ENCODE data around the gene CAMK2N2.

CAMK2N2 gene

DNA sequence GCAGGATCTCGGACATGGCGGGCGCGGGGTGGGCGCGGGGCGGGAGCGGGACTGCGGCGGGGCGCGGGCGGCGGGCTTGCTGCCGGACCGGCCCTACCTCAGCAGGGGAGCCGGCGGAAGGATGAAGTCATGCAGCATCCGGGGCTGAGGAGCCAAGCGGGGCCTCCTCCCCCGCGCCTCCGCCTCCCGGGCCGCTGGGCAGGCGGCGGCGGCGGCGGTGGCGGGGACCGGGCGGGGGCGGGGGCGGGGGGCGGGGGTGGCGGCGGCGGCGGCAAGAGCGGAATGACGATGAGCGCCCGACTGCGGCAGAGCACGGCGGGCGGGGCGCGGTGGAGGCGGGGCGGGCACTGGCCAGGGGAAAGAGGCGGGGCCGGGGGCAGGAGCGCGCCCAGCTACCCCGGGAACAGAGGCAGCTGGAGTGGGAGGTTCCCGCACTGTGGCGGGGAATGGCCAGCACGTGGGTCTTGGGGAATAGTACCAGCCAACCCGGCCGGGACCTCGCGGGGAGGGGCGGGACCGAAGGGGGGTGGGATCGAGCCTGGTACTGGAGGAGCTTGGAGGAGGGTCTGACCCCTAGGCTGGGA lies at the start of gene CAMK2N2:
TSS of gene CAMK2N2 (minus strand) at position 284 of the 584 bp plus-strand sequence. CDS start at position 16, 268 bp downstream.
- Histone ChIP-seq H3K27ac (ENCODE audit: low read depth, low read length) (no peak within 1 kb of the TSS), H3K36me3 (ENCODE audit: control insufficient read depth in 1 of 2, insufficient read depth in 2 of 2, low read length in 2 of 2) (no peaks in the 10 kb centered on the region), H3K27me3 (ENCODE audit: control insufficient read depth in 1 of 2, insufficient read depth in 2 of 2, low read length in 2 of 2) (peaks cover 29 to 30% of the 10 kb centered on the region in 2 donors), H3K9ac (ENCODE audit: low read depth in 1 of 2, low read length in 2 of 2) (no peak within 1 kb of the TSS), H3K4me1 (ENCODE audit: control insufficient read depth in 1 of 2, insufficient read depth in 2 of 2, low read length in 2 of 2) (peaks cover 10 to 21% of the 10 kb centered on the region in 2 donors), H3K4me3 (ENCODE audit: low read depth in 1 of 2, low read length in 2 of 2) (peak within 1 kb of the TSS; percentile 42 to 54), H3K9me3 (ENCODE audit: control insufficient read depth in 1 of 2, low read length in 2 of 2) (no peaks in the 10 kb centered on the region)

GRCh38 chr3:184308744-184309143 lies 47.4 kb upstream of the CAMK2N2 start:
- H3K9me3 ChIP-seq (ENCODE audit: control insufficient read depth in 1 of 2, low read length in 2 of 2) = no peaks in the 10 kb centered on the region
- peaks cover 28 to 47% of the 10 kb centered on the region in 2 donors for H3K36me3 ChIP-seq (ENCODE audit: control insufficient read depth in 1 of 2, insufficient read depth in 2 of 2, low read length in 2 of 2)
- no peaks in the 10 kb centered on the region for H3K27me3 ChIP-seq (ENCODE audit: control insufficient read depth in 1 of 2, insufficient read depth in 2 of 2, low read length in 2 of 2)
- H3K27ac ChIP-seq (ENCODE audit: low read depth, low read length) = no peak overlapping the region
- H3K4me3 ChIP-seq (ENCODE audit: low read depth in 1 of 2, low read length in 2 of 2) = no peak overlapping the region
- no peak overlapping the region for H3K9ac ChIP-seq (ENCODE audit: low read depth in 1 of 2, low read length in 2 of 2)
- H3K4me1 ChIP-seq (ENCODE audit: control insufficient read depth in 1 of 2, insufficient read depth in 2 of 2, low read length in 2 of 2) = peaks cover 0 to 9% of the 10 kb centered on the region in 2 donors

DNA sequence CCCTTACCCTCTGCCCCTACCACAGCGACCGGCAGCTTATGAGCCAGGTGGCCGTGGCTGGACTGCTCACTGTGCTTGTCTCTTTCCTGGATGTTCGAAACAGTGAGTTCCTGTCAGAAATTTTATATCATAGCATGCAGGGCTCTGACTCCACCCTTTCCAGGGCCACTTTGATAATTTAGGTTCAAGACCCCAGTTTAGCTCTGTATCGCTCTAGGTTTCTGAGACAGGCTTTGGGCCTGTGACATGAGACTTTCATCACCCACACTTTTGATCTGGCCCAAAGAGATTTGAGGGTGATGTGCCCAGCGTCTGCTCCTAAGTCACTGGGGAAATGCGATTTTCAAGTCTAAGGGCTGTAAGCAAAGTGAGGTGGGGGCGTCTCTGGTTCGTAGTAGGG lies 46.6 kb upstream of the CAMK2N2 start:
- no peaks in the 10 kb centered on the region for H3K9me3 ChIP-seq (ENCODE audit: control insufficient read depth in 1 of 2, low read length in 2 of 2)
- H3K4me1 ChIP-seq (ENCODE audit: control insufficient read depth in 1 of 2, insufficient read depth in 2 of 2, low read length in 2 of 2) = peaks cover 0 to 9% of the 10 kb centered on the region in 2 donors
- H3K27me3 ChIP-seq (ENCODE audit: control insufficient read depth in 1 of 2, insufficient read depth in 2 of 2, low read length in 2 of 2) = no peaks in the 10 kb centered on the region
- H3K27ac ChIP-seq (ENCODE audit: low read depth, low read length) = no peak overlapping the region
- H3K4me3 ChIP-seq (ENCODE audit: low read depth in 1 of 2, low read length in 2 of 2) = no peak overlapping the region
- no peak overlapping the region for H3K9ac ChIP-seq (ENCODE audit: low read depth in 1 of 2, low read length in 2 of 2)
- peaks cover 36 to 55% of the 10 kb centered on the region in 2 donors for H3K36me3 ChIP-seq (ENCODE audit: control insufficient read depth in 1 of 2, insufficient read depth in 2 of 2, low read length in 2 of 2)

DNA sequence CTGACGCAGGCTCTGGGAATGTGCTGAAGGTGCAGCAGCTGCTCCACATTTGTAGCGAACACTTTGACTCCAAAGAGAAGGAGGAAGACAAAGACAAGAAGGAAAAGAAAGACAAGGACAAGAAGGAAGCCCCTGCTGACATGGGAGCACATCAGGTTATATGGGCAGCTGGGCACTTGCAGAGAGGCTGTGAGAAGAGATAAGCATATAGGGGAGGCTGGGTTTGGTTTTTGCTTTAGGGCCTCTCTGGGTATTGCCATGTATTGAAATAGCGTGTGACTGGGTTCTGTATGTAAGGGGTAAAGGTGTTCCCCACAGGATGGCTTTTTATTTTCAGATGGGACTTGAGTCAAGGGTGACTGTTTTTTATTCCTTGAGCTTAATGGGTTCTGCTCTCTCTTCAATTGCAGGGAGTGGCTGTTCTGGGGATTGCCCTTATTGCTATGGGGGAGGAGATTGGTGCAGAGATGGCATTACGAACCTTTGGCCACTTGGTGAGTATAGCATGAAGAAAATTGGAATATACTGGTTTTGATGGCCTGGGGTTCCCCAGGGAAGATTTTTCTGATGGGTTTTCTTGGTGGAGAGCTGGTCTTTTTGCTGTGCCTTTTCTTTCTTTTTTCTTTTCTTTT lies 45.1 kb upstream of the CAMK2N2 start:
- no peak overlapping the region for H3K9ac ChIP-seq (ENCODE audit: low read depth in 1 of 2, low read length in 2 of 2)
- peaks cover 0 to 9% of the 10 kb centered on the region in 2 donors for H3K4me1 ChIP-seq (ENCODE audit: control insufficient read depth in 1 of 2, insufficient read depth in 2 of 2, low read length in 2 of 2)
- H3K27ac ChIP-seq (ENCODE audit: low read depth, low read length) = no peak overlapping the region
- no peaks in the 10 kb centered on the region for H3K27me3 ChIP-seq (ENCODE audit: control insufficient read depth in 1 of 2, insufficient read depth in 2 of 2, low read length in 2 of 2)
- no peaks in the 10 kb centered on the region for H3K9me3 ChIP-seq (ENCODE audit: control insufficient read depth in 1 of 2, low read length in 2 of 2)
- H3K36me3 ChIP-seq (ENCODE audit: control insufficient read depth in 1 of 2, insufficient read depth in 2 of 2, low read length in 2 of 2) = peaks cover 49 to 70% of the 10 kb centered on the region in 2 donors
- no peak overlapping the region for H3K4me3 ChIP-seq (ENCODE audit: low read depth in 1 of 2, low read length in 2 of 2)

DNA sequence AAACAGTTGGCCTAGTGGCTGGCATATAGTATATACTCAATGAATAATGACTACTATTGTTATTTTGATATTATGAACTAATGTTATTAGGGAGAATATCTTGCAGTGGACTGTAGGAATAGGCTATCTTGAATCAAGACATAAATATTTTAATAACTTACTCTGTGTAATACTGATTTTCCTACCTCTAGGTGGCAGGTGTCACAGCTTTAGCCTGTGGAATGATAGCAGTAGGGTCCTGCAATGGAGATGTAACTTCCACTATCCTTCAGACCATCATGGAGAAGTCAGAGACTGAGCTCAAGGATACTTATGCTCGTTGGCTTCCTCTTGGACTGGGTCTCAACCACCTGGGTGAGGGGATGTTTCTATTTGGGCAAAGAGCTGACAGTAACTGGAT lies 44.2 kb upstream of the CAMK2N2 start:
- Histone ChIP-seq H3K4me1 (ENCODE audit: control insufficient read depth in 1 of 2, insufficient read depth in 2 of 2, low read length in 2 of 2) (peaks cover 2 to 9% of the 10 kb centered on the region in 2 donors), H3K9me3 (ENCODE audit: control insufficient read depth in 1 of 2, low read length in 2 of 2) (no peaks in the 10 kb centered on the region), H3K4me3 (ENCODE audit: low read depth in 1 of 2, low read length in 2 of 2) (no peak overlapping the region), H3K27me3 (ENCODE audit: control insufficient read depth in 1 of 2, insufficient read depth in 2 of 2, low read length in 2 of 2) (no peaks in the 10 kb centered on the region), H3K9ac (ENCODE audit: low read depth in 1 of 2, low read length in 2 of 2) (no peak overlapping the region), H3K27ac (ENCODE audit: low read depth, low read length) (no peak overlapping the region), H3K36me3 (ENCODE audit: control insufficient read depth in 1 of 2, insufficient read depth in 2 of 2, low read length in 2 of 2) (peaks cover 52 to 75% of the 10 kb centered on the region in 2 donors)

GRCh38 chr3:184300378-184300720 lies 39.0 kb upstream of the CAMK2N2 start:
- Histone ChIP-seq H3K9ac (ENCODE audit: low read depth in 1 of 2, low read length in 2 of 2) (peak overlapping the region in 1 of 2 donors; percentile 75), H3K27ac (ENCODE audit: low read depth, low read length) (no peak overlapping the region), H3K36me3 (ENCODE audit: control insufficient read depth in 1 of 2, insufficient read depth in 2 of 2, low read length in 2 of 2) (peaks cover 31 to 47% of the 10 kb centered on the region in 2 donors), H3K4me3 (ENCODE audit: low read depth in 1 of 2, low read length in 2 of 2) (peak overlapping the region; percentile 83 to 86), H3K27me3 (ENCODE audit: control insufficient read depth in 1 of 2, insufficient read depth in 2 of 2, low read length in 2 of 2) (no peaks in the 10 kb centered on the region), H3K4me1 (ENCODE audit: control insufficient read depth in 1 of 2, insufficient read depth in 2 of 2, low read length in 2 of 2) (peaks cover 12 to 13% of the 10 kb centered on the region in 2 donors), H3K9me3 (ENCODE audit: control insufficient read depth in 1 of 2, low read length in 2 of 2) (no peaks in the 10 kb centered on the region)

DNA sequence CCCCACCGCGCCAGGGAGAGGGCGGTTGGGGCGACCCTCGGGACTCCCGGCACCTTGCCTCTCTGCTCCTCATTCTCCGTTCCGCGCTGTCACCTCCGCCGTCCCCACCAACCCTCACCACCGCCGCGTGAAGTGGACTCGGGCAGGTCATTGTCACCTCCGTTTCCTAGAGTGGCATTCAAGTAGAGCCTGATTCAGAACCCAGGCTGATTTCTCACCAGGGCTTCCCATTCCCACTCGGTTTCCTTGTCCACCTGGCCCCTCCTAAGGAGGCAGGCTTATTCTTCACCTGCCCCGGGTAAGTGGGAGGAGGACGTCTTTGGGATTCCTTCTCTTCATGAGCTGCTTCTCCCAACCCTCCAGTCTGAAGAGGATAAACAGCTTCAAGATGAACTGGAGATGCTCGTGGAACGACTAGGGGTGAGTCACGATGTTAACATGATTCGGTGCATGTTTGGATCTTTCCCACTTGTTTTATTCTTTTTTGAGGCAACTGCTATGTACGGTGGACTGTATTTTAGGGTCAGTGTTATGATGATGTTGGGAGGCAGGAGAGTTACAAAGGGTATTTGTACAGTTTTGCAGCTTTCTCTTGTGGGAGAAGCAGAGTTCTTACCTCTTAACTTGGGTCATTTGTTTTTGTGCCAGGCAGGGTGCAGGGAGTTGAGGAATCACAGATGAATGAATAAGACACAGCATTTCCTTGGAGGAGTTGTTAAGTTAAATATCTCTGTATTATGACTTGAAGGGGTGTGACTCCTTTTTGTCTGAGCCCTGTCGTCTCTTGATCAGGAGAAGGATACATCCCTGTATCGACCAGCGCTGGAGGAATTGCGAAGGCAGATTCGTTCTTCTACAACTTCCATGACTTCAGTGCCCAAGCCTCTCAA lies 38.4 kb upstream of the CAMK2N2 start:
- H3K36me3 ChIP-seq (ENCODE audit: control insufficient read depth in 1 of 2, insufficient read depth in 2 of 2, low read length in 2 of 2) = peaks cover 31 to 42% of the 10 kb centered on the region in 2 donors
- no peak overlapping the region for H3K27ac ChIP-seq (ENCODE audit: low read depth, low read length)
- H3K4me3 ChIP-seq (ENCODE audit: low read depth in 1 of 2, low read length in 2 of 2) = peak overlapping the region; percentile 83 to 86
- H3K27me3 ChIP-seq (ENCODE audit: control insufficient read depth in 1 of 2, insufficient read depth in 2 of 2, low read length in 2 of 2) = no peaks in the 10 kb centered on the region
- peak overlapping the region; percentile 73 to 75 for H3K9ac ChIP-seq (ENCODE audit: low read depth in 1 of 2, low read length in 2 of 2)
- no peaks in the 10 kb centered on the region for H3K9me3 ChIP-seq (ENCODE audit: control insufficient read depth in 1 of 2, low read length in 2 of 2)
- peaks cover 12 to 13% of the 10 kb centered on the region in 2 donors for H3K4me1 ChIP-seq (ENCODE audit: control insufficient read depth in 1 of 2, insufficient read depth in 2 of 2, low read length in 2 of 2)

GRCh38 chr3:184298759-184299487 lies 37.6 kb upstream of the CAMK2N2 start, which contains the start of gene PSMD2:
TSS of gene PSMD2 (plus strand) at chr3:184299241. CDS start at chr3:184299267, 26 bp downstream.
- peak within 1 kb of the TSS; percentile 78 for H3K27ac ChIP-seq (ENCODE audit: low read depth, low read length)
- H3K4me3 ChIP-seq (ENCODE audit: low read depth in 1 of 2, low read length in 2 of 2) = peak within 1 kb of the TSS; percentile 83 to 86
- H3K36me3 ChIP-seq (ENCODE audit: control insufficient read depth in 1 of 2, insufficient read depth in 2 of 2, low read length in 2 of 2) = peaks cover 26 to 34% of the 10 kb centered on the region in 2 donors
- peaks cover 12 to 13% of the 10 kb centered on the region in 2 donors for H3K4me1 ChIP-seq (ENCODE audit: control insufficient read depth in 1 of 2, insufficient read depth in 2 of 2, low read length in 2 of 2)
- peak within 1 kb of the TSS; percentile 73 to 83 for H3K9ac ChIP-seq (ENCODE audit: low read depth in 1 of 2, low read length in 2 of 2)
- no peaks in the 10 kb centered on the region for H3K9me3 ChIP-seq (ENCODE audit: control insufficient read depth in 1 of 2, low read length in 2 of 2)
- no peaks in the 10 kb centered on the region for H3K27me3 ChIP-seq (ENCODE audit: control insufficient read depth in 1 of 2, insufficient read depth in 2 of 2, low read length in 2 of 2)

DNA sequence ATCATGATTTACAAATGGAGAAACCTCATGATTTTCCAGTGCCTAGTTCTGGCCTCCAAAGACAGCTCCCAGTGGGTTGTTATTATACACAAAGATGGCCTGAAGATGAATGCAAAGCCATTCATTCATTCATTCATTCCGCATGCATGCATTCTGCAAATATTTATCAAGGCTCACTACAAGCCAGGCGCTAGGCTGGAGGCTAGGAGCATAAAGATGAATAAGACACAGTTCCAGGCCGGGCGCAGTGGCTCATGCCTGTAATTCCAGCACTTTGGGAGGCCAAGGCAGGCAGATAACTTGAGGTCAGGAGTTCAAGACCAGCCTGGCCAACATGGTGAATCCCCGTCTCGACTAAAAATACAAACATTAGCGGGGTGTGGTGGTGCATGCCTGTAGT lies 35.3 kb upstream of the CAMK2N2 start:
- Histone ChIP-seq H3K9ac (ENCODE audit: low read depth in 1 of 2, low read length in 2 of 2) (no peak overlapping the region), H3K9me3 (ENCODE audit: control insufficient read depth in 1 of 2, low read length in 2 of 2) (no peaks in the 10 kb centered on the region), H3K4me1 (ENCODE audit: control insufficient read depth in 1 of 2, insufficient read depth in 2 of 2, low read length in 2 of 2) (peaks cover 12 to 13% of the 10 kb centered on the region in 2 donors)

More for the DNA sequence above, 35.3 kb upstream of the CAMK2N2 start:
- H3K27me3 ChIP-seq (ENCODE audit: control insufficient read depth in 1 of 2, insufficient read depth in 2 of 2, low read length in 2 of 2) = no peaks in the 10 kb centered on the region
- H3K36me3 ChIP-seq (ENCODE audit: control insufficient read depth in 1 of 2, insufficient read depth in 2 of 2, low read length in 2 of 2) = peaks cover 5 to 11% of the 10 kb centered on the region in 2 donors
- no peak overlapping the region for H3K4me3 ChIP-seq (ENCODE audit: low read depth in 1 of 2, low read length in 2 of 2)
- no peak overlapping the region for H3K27ac ChIP-seq (ENCODE audit: low read depth, low read length)

Measured in duodenal mucosa (tissue), 2 donors.